Measurements from ENCODE around the gene CRHR1.

CRHR1 gene

DNA sequence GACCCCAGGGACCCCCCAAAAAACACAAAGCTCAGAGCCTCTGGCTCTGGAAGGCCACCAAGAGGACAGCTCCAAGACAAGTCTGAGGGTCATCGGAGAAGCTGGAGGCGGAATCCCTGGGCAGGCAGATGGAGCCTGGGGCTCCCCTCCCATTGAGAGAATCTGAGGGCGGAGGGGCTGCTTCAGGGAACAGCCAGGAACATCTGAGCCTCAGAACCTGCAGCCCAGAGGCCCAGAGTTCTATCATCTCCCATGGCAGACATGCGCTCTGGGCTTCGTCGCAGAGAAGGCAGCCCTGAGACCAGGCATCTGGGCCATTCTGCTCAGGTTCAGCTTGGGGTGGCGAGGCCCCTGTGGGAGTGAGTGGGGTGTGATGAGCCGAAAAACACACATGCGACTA lies 53.5 kb downstream of the CRHR1 start:
- TF ChIP-seq, protein P1, sequence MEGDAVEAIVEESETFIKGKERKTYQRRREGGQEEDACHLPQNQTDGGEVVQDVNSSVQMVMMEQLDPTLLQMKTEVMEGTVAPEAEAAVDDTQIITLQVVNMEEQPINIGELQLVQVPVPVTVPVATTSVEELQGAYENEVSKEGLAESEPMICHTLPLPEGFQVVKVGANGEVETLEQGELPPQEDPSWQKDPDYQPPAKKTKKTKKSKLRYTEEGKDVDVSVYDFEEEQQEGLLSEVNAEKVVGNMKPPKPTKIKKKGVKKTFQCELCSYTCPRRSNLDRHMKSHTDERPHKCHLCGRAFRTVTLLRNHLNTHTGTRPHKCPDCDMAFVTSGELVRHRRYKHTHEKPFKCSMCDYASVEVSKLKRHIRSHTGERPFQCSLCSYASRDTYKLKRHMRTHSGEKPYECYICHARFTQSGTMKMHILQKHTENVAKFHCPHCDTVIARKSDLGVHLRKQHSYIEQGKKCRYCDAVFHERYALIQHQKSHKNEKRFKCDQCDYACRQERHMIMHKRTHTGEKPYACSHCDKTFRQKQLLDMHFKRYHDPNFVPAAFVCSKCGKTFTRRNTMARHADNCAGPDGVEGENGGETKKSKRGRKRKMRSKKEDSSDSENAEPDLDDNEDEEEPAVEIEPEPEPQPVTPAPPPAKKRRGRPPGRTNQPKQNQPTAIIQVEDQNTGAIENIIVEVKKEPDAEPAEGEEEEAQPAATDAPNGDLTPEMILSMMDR (IDR thresholded peaks at IDR 0.05): no peak

DNA sequence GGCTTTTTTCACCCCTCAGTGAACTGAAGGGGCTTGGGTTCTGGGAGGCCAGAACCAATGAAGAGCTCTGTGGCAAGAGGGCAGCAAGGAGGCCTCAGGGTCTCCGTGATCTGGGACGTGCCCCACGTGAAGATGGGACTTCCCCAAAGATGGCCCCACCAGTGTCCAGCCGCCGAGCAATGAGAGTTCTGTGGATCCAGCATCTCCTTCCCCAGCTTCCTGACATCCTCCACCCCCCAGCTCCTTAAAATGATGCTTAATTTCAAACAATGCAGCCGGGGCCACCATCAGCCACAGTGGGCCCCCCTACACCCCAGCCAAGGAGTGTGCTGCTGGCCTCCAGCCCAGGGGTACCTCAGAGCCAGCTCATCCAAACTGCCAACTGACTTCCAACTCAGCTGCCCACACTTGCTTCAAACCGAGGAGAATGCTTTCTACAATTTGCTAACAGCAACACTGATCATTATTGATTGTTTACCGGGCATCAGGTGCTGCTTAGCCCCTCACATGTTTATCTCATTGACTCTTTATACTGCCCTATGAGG lies 54.7 kb downstream of the CRHR1 start:
- H3K79me2 ChIP-seq: no peaks in the 10 kb centered on the region
- TF ChIP-seq, protein P1 (IDR thresholded peaks at IDR 0.05): no peak
- H3K4me2 ChIP-seq (ENCODE audit: low read length): no peak overlapping the region
- H3K36me3 ChIP-seq (ENCODE audit: control insufficient read depth, insufficient read depth, low read length): no peaks in the 10 kb centered on the region
- no peak overlapping the region for H3K4me3 ChIP-seq (ENCODE audit: low read depth, low read length)
- no peak overlapping the region for H3K9ac ChIP-seq
- H2AFZ ChIP-seq: no peak overlapping the region
- no peaks in the 10 kb centered on the region for H3K9me3 ChIP-seq (ENCODE audit: control insufficient read depth, low read length)
- H3K4me1 ChIP-seq: no peaks in the 10 kb centered on the region
- H3K27me3 ChIP-seq (ENCODE audit: control insufficient read depth, insufficient read depth, low read length): no peaks in the 10 kb centered on the region
- H3K27ac ChIP-seq: no peak overlapping the region

More for the DNA sequence above, 53.5 kb downstream of the CRHR1 start:
- no peaks in the 10 kb centered on the region for H3K36me3 ChIP-seq (ENCODE audit: control insufficient read depth, insufficient read depth, low read length)
- H2AFZ ChIP-seq: no peak overlapping the region
- H3K9me3 ChIP-seq (ENCODE audit: control insufficient read depth, low read length): no peaks in the 10 kb centered on the region
- no peaks in the 10 kb centered on the region for H3K4me1 ChIP-seq
- no peak overlapping the region for H3K4me2 ChIP-seq (ENCODE audit: low read length)
- H3K79me2 ChIP-seq: no peaks in the 10 kb centered on the region
- no peak overlapping the region for H3K4me3 ChIP-seq (ENCODE audit: low read depth, low read length)
- no peak overlapping the region for H3K9ac ChIP-seq
- no peaks in the 10 kb centered on the region for H3K27me3 ChIP-seq (ENCODE audit: control insufficient read depth, insufficient read depth, low read length)
- H3K27ac ChIP-seq: no peak overlapping the region

DNA sequence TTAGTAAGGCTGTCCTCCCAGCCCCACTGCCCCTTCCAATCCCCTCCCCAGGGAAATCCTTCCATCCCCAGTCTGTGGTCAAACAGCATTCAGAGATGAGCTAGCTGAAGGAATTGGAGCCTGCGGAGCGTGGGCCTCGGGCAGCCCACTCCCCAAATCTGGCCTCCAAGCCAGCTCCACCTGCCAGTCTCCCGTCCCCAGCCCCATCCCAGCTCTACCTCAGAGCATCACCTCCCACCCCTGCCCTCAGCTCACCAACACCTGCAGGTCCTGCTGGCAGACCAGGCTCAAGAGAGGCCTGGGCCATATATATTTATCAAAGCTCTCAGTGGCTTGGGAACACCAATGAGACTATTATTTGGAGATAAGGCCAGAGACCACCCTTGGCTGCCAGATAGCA lies 55.3 kb downstream of the CRHR1 start:
- TF ChIP-seq, protein P1 (IDR thresholded peaks at IDR 0.05): no peak
- Histone ChIP-seq H2AFZ (no peak overlapping the region), H3K9ac (no peak overlapping the region), H3K4me1 (no peaks in the 10 kb centered on the region), H3K27ac (no peak overlapping the region), H3K27me3 (ENCODE audit: control insufficient read depth, insufficient read depth, low read length) (no peaks in the 10 kb centered on the region), H3K36me3 (ENCODE audit: control insufficient read depth, insufficient read depth, low read length) (no peaks in the 10 kb centered on the region), H3K9me3 (ENCODE audit: control insufficient read depth, low read length) (no peaks in the 10 kb centered on the region), H3K4me2 (ENCODE audit: low read length) (no peak overlapping the region), H3K79me2 (no peaks in the 10 kb centered on the region), H3K4me3 (ENCODE audit: low read depth, low read length) (no peak overlapping the region)

DNA sequence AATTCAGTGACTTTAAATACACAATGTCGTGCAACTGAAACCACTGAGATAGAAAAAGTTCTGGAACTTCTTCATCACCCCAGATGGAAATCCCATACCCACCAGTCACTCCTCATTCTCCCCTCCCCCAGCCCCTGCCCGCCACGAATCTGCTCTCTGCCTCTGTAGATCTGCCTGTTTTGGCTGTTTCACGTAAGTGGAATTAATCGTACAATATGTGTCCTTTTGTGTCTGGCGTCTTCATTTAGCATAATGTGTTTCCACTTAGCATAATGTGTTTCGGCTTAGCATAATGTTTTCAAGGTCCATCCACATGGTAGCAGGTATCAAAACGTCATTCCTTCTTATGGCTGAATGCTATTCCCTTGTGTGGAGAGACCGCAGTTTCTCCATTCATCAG lies 57.1 kb downstream of the CRHR1 start:
- TF ChIP-seq, protein P1 (IDR thresholded peaks at IDR 0.05): no peak
- Histone ChIP-seq H3K4me1 (no peaks in the 10 kb centered on the region), H3K27ac (no peak overlapping the region), H3K9ac (no peak overlapping the region), H3K4me3 (ENCODE audit: low read depth, low read length) (no peak overlapping the region), H3K36me3 (ENCODE audit: control insufficient read depth, insufficient read depth, low read length) (no peaks in the 10 kb centered on the region), H3K79me2 (no peaks in the 10 kb centered on the region), H3K9me3 (ENCODE audit: control insufficient read depth, low read length) (no peaks in the 10 kb centered on the region), H3K27me3 (ENCODE audit: control insufficient read depth, insufficient read depth, low read length) (no peaks in the 10 kb centered on the region), H3K4me2 (ENCODE audit: low read length) (no peak overlapping the region), H2AFZ (no peak overlapping the region)

DNA sequence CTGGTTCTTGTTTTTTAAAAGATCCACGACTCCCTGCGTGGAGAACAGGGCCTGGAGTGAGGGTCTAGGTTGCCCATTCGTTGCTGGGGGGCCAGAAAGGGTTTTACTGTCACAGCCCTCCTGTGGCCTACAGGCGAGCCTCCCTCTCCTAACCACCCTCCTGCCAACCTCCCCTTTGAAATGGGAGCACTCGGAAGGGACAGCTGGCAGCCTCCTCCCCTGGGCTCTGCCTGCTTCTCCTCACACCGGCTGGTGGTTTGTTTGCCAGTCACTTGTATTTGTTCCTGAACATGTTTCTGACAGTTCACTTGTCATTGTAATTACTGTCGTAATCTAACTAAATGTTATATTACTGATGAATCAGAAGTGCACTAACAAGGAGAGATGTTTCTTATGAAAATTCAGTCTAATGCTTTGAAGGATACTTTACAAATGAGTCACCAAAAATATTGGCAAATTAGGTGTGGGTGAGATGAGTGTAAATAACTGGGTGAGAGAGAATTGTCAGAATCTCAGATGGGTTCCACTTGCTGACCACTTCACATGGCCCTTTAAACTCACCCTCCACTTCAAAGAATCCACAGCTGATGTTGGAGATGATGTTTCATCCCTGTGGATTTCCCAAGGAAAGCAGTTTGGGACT lies 57.9 kb downstream of the CRHR1 start:
- no peak overlapping the region for H3K9ac ChIP-seq
- H3K4me2 ChIP-seq (ENCODE audit: low read length): no peak overlapping the region
- H3K4me1 ChIP-seq: no peaks in the 10 kb centered on the region
- no peak overlapping the region for H2AFZ ChIP-seq
- TF ChIP-seq, protein P1 (IDR thresholded peaks at IDR 0.05): no peak
- no peak overlapping the region for H3K4me3 ChIP-seq (ENCODE audit: low read depth, low read length)
- no peaks in the 10 kb centered on the region for H3K79me2 ChIP-seq
- no peaks in the 10 kb centered on the region for H3K27me3 ChIP-seq (ENCODE audit: control insufficient read depth, insufficient read depth, low read length)
- H3K36me3 ChIP-seq (ENCODE audit: control insufficient read depth, insufficient read depth, low read length): no peaks in the 10 kb centered on the region
- no peaks in the 10 kb centered on the region for H3K9me3 ChIP-seq (ENCODE audit: control insufficient read depth, low read length)
- no peak overlapping the region for H3K27ac ChIP-seq
